ENCODE results near the gene DCTN4. TPM values are rescaled to one million over a fixed set of nuclear protein-coding genes. Genes with fewer than 3 reads are reported as not detected.
A peak's percentile ranks its signal among the peaks of the same experiment; 100 is the strongest.
"Not testable (repeated sequence)": the region's sequence is repeated elsewhere in the genome, so short reads cannot be mapped to it uniquely, and the experiment has no call there.

The DCTN4 gene
- polyA plus RNA-seq, 10 donors, result 31.0 to 47.0 (median 40.5) TPM

- not testable (repeated sequence) for DNase-seq
Observed at GRCh38 chr5:150742455-150743141, 16.2 kb downstream of the DCTN4 start.

GRCh38 chr5:150740992-150741391 is 17.8 kb downstream of the DCTN4 start:
- no peak for DNase-seq

GRCh38 chr5:150738862-150739261 is 20.0 kb downstream of the DCTN4 start:
- DNase-seq, result no peak

GRCh38 chr5:150734579-150735384 is 24.0 kb downstream of the DCTN4 start:
- DNase-seq, result peak in 2 of 3 donors; percentile 27 to 47

GRCh38 chr5:150731669-150732242 is 27.1 kb downstream of the DCTN4 start:
- peak in 2 of 3 donors; percentile 11 to 14 for DNase-seq

GRCh38 chr5:150729859-150730258 is 29.0 kb downstream of the DCTN4 start:
- DNase-seq, result no peak

- no peak for DNase-seq
Observed at GRCh38 chr5:150723845-150724244, 35.0 kb downstream of the DCTN4 start.

- DNase-seq, result no peak
Observed at GRCh38 chr5:150710165-150710564, 48.7 kb downstream of the DCTN4 start.

GRCh38 chr5:150706776-150707390 is 51.9 kb downstream of the DCTN4 start:
- no peak for DNase-seq

- DNase-seq, result no peak
Observed at GRCh38 chr5:150703762-150704161, 55.1 kb downstream of the DCTN4 start.

- DNase-seq, result peak; percentile 91 to 98 (median 95)
Observed at GRCh38 chr5:150700594-150701377, 58.0 kb downstream of the DCTN4 start, which contains the start of gene RBM22. Gene RBM22 (minus strand): TSS chr5:150701062. CDS start chr5:150700985, 77 bp downstream.

- no peak for DNase-seq
Observed at GRCh38 chr5:150700246-150700593, 58.6 kb downstream of the DCTN4 start.

- peak in 1 of 3 donors; percentile 21 for DNase-seq
Observed at GRCh38 chr5:150694612-150695011, 64.2 kb downstream of the DCTN4 start.

GRCh38 chr5:150692276-150692675 is 66.5 kb downstream of the DCTN4 start:
- no peak for DNase-seq

GRCh38 chr5:150690760-150691159 is 68.1 kb downstream of the DCTN4 start:
- DNase-seq, result no peak

- no peak for DNase-seq
Observed at GRCh38 chr5:150689120-150689519, 69.7 kb downstream of the DCTN4 start.

GRCh38 chr5:150676578-150676977 is 82.2 kb downstream of the DCTN4 start:
- no peak for DNase-seq

- DNase-seq, result no peak
Observed at GRCh38 chr5:150675069-150675468, 83.7 kb downstream of the DCTN4 start.

GRCh38 chr5:150674341-150674821 is 84.4 kb downstream of the DCTN4 start:
- peak in 1 of 3 donors; percentile 93 for DNase-seq

GRCh38 chr5:150672884-150673275 is 85.9 kb downstream of the DCTN4 start:
- no peak for DNase-seq

- DNase-seq, result peak in 1 of 3 donors; percentile 82
Observed at GRCh38 chr5:150672237-150672883, 86.5 kb downstream of the DCTN4 start.
